Hippocampal formation (tissue), 2 donors: ENCODE results near the gene AHCYL1.

ENCODE experiments used
- DNase-seq, 2 donors: peaks; one replicate each; lab custom pipeline; 2025; lab: John Stamatoyannopoulos, UW

The AHCYL1 gene

DNA sequence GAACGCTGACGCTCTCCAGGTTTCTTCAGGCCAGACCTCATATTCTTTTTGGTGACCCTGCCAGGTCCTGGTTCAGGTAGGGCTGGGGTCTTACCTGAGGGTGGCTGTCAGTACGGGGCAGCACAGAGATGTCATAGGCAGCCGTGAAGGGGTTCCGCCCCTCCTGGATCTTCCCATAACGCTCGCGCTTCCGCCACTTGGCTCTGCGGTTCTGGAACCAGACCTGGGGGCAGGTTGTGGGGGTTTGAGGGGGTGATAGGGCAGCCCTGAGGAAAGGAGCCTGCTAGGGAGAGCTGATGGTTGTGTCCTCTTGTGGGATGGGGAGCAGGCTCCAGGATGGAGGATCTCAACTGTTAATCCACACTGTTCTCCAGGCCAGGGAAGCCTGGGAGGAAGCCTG, 76.8 kb downstream of the AHCYL1 start:
- no peak for DNase-seq

DNA sequence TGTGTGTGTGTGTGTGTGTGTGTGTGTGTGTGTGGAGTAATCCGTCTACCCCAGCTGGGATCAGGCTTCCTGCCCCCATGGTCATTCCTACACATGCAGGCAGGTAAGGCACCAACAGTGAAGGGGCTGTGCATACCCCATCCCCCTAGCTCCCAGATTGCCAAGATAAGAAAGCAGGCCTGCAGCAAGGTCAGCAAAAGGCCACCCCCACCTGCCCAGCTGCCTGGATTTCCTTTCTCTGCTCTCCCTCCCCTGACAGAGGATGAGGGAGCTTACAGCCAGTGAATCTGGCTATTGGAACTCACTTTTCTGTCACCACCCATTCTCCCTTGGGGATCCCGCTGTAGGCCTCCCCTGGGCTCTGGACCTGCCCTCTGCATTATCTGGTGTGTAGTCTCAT, 78.0 kb downstream of the AHCYL1 start:
- no peak for DNase-seq

DNA sequence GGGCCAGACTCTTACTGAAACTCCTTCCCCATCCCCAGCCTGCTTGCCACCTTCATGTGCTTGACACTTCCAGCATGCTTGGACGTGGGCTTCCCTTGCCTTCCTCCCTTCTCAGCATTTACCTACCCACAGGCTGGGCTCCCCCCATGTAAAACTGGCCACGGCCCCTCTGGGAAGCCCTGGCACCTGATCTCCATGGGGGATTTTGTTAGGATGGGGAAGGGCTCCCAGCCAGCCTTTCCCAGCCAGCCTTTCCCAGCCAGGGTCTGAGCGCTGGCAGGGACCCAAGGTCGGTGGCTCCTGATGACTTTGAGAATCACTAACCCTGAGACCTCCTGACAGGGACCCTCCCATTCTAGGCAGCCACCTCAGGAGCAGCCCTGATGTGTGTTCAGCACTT, 79.2 kb downstream of the AHCYL1 start:
- DNase-seq, result no peak

DNA sequence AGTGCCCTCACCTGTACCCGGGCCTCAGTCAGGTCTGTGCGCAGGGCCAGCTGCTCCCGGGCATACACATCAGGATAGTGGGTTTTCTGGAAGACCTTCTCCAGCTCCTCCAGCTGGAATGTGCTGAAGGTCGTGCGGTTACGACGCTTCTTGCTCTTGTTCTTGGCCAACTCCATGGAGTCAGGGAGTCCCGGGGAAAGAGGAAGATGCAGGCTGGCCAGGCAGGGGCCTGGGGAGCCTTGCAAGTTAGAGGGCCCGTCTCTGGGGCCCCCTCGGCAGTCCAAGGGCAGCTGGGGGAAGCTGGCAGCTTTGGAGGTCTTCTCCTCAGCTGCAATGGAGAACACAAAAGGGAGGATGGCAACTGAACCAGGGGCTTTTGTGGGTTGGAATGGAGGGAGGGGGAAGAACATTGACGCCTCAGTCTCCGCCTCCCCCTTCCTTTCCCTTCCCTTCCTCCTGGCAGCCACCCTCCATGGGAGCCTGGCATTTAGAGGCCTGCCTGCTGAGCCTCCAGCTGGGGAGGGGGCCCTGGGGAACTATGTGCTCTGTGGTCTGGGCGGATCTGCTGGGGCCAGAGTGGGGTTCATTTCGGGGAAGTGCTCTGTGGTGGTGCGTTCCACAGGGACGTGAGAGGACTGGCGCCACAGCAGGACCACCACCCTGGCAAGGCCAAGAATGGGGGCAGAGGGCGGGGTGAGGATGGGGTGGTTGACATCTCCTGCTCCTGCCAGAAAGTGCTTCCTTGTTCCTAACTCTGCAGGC, 80.2 kb downstream of the AHCYL1 start:
- DNase-seq, result no peak

DNA sequence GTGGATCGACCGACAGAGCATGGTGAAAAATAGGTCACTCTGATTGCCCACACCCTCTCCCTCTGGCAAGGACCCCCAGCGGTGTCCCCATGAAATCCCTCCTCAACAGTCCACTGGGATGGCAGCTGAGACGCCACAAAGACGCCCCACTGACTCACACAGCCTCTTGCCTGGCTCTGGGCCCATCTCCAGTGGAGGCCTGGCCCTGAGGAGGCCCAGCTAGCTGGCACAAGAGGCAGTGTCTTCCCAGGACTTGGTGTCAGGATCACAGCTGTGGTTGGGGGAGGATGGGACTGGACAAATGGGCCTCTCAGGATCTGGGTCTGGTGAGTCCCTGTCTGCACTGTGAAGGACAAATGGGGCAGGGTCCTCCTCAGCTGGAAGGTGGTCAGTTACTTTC, 81.3 kb downstream of the AHCYL1 start:
- DNase-seq, result no peak

DNA sequence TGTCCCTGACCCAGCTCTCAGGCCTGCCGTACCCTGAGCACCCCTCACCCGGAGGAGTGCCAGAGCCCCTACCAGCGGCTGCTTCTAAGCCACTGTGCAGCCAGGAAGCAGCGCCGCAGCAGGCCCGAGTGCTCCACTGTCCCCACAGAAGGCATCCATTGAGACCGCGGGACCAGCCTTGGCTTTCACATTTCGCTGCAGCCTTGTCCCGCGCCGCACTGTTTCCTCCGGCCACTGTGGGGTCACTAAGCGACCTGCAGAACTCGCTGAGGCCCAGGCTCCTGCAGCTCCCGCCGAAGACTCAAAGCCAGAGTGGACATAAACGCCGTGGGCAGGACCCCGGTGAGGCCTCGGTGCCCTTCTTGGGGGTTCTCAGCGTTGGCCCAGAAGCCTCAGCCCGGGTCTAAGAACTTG, 82.9 kb downstream of the AHCYL1 start:
- no peak for DNase-seq

DNA sequence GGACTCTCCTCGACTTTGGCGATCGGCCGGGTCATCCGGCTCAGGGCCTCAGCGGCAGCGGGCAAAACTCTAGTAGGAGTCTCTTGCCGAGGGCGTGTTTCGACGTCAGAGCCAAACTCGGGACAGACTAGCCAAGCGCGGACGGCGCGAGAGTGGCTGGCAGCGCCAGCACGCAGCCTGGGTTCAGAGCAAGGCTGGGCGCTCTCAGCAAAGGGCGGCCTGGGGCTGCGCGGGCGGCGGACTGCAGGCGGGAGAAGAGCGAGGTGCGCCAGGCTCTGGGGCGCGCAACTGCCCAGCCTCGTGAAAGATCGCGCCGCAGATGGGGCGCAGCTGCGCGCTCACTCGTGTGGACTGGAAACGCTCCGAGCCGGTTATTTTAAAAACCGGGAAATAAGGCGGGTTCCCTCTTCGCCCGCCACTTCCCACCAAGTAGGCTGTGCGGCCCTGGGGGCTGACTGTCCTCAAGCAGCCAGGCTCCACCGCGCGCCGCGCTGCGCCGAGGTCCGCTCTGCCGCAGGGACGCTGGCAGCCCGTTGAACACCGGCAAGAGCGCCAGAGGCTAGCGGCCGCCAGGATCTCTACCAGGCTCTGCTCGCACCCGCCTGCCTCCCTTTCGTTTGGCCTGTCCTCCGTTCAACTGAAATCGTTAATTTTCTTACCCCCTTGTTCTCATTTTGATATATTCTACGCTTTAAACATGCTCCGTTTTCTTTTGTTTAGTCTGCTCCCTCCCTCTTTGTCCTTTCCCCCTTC, 83.5 kb downstream of the AHCYL1 start:
- no peak for DNase-seq

DNA sequence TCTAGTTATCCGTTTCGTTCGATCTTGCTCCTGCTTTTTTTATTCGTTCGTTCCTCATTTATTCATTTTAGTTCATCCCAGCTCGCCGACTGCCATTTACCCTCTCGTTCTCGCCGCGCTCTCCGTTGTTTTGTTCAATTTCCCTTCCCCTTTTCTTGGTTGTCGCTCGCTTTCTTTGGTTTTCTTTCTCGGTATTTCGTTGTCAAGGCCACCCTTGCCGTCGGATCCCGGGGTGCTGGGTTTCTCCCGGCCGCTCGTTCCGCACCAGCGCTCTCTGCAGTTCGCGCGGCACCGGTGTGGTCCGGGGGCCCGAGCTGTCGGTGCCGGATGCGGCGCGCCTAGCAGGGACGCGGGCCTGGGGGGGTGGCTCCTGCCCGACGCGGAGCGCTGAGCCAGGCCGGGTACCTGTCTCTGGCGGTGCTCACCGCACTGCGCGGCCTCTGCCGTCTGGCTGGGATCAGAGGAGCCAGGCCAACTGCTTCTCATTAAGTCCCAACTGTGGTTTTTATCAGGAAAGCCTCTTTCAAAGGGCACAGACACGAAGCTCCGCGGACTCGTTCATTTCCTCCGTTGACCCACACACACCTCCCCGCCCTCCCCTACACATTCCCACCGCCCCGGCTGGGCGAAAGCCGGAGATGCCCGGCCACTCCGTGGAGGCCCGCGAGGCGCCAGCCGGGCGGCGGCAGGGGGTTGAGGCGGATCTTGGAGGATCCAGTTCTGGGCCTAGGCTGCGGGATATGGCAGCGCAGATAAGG, 84.3 kb downstream of the AHCYL1 start:
- DNase-seq, result no peak

DNA sequence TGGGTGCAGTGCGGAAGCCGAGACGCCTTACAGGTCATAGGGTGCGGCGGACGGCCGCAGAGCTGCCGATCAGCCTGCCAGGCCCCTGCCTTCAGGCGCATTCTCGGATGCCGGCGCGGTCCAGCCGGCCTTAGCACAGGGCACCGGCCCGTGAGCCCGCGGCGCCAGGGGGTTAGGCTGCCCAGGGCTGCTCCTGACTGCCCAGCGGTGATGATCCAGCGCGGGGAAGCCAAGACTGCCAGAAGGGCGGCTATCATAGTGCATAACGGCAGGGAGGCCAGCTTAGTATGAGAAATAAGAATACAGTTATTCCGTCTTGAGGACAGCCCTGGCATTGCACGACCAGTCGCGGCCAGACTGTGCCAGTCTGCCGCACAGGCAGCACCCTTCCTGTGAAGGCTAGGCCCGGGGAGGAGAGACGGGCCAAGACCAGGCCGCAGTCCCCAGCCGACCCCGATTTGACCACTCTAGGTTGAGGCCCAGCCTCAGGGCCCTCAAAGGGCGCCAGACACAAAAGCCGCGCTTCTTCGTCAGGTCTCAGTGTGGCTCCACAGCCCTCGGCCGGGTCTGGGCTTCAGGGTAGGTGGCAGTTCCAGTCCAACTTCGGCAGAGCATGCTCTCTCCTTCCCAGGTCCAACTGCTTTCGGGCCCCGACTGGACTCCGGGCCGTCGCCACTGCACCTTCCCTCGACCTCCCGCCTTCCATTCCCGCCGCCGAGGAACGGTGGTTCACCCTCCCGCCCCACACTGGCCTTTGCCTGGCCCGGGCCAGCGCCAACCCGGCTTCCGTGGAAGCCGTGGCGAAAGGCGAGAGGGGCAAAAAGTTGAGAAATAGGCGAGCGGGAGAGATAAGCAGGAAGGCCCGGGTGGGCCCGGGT, 85.1 kb downstream of the AHCYL1 start:
- DNase-seq, result no peak

DNA sequence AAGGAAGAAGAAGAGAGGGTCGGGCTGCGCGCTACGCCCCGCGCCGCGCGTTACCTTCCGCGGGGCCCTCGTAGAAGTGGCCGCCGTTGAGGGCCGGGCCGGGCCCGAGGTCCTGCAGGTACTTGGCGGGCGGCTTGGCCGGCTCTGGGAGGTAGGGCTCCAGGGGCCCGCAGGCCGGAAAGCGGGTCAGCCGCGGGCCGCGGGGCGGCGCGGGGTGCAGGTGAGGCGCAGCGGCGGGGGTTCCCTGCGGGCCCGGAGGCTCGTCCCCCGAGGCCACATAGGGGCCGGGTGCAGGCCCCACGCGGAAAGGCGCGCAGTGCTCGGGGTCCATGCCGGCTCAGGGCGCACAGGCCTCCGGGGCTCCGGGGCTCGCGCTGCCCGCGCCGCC, 85.7 kb downstream of the AHCYL1 start:
- no peak for DNase-seq

DNA sequence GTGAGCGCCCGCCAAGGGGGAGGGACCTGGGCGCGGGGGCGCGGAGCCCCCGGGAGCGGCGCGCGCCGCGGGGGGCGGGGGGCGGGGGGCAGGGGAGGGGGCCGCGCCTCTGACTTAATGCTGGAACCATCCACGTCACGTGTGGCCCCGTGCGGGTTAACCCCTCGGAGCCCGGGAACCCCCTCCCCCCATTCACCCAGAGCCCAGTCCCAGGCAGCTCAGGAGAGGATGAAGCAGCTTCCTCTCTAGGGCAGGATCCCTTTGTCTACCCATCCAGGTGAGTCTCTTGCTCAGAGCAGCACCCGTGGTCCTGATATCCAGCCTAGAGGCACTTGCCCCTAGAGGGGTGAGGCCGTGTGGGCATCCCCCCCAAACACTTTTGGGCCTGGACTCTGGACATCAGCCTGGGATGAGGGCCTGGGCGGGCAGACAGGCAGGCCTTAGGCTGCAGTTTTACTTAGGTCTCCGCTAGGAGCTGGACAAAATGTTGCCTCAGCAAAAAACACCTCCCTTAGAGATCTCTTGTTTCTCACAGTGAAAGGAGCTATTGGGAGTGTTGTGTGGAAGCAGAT, 86.2 kb downstream of the AHCYL1 start, which contains the start of gene ALX3:
TSS of gene ALX3 (minus strand) at position 2 of the 572 bp plus-strand sequence. CDS start 60 bp downstream, outside the sequence.
- DNase-seq, result no peak
